NCI-H2107 treated with DMSO at 0.1 percent for 48 hours (cell line): Measurements from ENCODE around the gene CRMP1.

Experiments
- DNase-seq: peaks from one replicate; lab custom pipeline; 2025; ENCODE audit not compliant: unreplicated experiment; lab: John Stamatoyannopoulos, UW

CRMP1 gene

DNA sequence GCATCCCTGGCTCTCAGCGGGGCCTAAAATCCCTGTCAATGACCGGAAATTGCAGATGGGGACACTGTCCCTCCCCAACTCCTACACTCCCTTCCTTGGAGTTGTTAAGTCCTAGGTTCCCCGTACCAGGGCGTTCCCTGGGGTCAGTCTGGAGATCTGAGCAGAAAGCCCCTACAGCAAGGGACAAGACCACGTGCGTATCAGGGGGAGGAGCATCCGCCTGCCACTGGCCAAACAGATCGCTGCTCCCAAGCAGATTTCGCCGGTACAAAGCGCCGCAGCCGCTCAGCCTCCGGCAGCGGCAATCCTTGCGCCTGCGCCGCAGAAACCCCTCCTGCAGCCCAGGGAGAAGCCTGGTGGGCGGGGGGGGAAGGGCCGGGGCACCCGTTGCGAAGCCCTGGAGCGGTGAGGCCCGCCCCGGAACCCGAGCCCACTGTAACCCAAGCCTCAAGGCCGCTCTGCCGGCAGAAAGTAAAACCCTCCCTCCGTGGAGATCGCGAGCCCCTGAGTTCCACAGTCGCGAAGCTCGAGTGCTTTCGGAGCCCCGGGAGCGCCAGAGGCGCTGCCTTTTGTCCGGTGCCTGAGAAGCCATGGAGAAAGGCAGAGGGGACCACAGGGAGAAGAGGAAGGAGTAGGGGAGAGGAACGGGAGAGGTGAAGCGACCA is 2.7 kb downstream of the CRMP1 start:
- DNase-seq: peak; percentile 35

DNA sequence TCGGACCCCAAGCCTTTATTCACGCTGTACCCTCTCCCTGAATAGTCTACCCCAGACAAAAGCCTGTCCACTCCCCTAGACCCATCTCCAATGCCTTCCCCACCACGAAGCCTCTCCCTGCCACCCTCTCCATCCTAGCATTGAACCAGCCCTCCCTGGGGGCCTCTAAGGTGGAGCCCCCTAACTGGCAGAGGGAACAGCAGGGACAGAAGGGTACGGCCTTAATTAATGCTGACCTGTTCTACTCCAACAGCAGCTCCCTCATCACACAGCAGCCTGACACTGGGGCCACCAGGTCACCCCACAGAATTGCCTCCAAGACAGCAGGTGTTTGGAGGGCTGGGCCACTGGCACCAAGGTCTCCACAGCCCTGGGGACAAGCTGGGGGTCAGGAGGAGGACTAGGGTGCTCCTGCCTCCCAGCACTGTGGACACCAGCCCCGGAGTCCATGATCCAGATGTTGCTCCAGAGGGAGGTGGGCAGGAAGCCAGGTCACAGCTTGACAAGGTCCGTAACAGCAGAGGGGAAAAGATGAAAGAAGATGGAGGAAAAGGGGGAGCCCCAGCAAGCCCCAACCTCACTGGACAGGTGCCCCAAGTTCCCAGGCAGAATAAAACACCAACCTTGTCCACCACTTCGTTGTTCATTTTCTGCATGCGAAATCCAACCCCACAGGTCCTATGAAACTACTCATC is 3.7 kb downstream of the CRMP1 start:
- DNase-seq: no peak

DNA sequence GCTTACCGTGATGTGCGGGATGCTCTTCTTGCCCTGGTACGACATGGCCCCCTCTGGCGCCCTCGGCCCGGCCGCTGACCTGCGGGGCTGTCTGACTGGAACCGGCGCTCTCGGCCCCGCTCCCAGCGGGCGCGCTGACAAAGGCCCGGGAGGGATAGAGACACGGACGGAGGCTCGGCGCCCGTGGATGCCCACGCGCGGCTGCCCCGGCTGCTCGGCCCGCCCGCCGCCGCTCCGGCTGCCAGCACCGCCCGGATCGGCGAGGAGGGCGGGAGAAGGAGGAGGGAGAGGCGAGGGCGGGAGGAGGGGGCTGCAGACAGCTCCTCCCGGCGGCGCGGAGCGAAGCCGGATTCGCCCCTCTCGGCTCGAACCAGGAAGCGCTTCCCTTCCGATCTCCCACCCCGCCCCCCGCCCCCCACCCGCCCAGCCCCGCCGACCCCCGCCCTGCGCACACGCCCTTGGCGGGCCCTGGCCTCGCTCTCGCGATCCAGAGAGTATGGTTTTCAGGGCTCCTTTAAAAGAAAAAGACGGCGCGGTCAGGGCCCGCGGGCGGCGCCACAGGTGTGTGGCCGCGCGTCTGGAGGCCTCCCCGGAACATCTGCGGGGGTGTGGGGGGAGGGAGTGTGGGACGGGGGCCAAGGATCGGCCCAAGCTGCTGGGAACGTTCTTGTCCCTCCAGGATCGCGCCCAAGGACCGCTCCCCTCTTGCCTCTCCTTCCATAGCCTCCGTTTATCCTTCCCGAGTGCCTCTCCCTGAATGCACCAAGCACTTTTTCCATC is 4.5 kb downstream of the CRMP1 start:
- DNase-seq: no peak

DNA sequence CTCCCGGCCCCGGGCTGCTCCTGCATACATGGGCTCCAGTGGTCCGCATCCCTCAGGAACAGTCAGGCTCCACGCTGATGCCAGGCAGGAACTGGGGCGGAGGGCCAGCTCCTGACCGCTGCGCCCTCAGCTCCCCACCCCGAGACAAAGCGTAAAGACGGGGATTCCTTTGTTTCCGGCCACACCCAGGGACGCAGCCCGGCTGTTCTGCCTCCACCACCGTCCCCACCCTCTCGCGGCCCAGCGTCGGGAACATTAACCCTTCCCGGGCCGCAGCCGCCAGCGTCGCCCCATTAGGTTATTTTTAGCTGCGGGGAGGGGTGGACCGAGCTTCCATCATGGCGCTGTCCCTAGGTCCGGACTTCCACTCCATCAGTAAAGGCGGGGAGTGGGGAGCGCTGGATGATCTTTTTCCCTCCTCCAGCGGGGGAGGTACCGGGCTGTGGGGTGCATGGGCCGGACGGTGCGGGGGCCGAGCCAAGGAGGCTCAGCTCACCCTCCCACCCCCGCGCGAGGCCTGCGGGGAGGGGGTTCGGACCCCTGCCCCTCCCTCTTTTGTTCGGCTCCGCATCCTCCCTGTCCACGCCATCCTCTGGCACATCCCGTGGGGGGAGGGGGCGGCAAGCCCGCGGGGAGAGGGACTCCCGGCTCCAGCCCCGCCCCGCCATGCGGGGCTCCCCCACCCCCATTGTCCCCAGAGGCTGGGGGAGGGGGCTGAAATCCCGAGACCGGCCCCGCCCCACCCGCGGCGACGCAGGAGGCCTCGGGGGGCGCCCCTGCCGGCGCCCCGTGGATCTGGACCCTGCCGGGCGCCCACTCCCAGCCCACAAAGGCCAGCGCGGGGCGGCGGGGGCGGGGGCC is 5.3 kb downstream of the CRMP1 start:
- no peak for DNase-seq

DNA sequence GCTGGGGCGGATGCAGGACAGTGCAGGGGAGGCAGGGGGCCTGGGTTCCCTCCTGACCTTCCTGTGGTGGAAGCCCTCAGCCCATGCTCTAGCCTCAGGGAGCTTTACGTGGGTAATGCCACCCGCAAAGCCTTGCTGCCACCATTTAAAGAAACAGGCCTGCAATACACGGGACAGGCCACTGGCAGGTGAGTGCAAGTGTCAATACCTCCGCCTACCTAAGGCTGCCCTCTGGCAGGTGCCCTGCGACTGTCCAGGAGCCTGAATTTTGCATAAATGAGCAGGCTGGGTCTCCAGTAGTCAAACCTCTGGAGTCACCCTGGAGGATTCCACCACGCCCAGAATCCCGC is 5.9 kb downstream of the CRMP1 start:
- no peak for DNase-seq

DNA sequence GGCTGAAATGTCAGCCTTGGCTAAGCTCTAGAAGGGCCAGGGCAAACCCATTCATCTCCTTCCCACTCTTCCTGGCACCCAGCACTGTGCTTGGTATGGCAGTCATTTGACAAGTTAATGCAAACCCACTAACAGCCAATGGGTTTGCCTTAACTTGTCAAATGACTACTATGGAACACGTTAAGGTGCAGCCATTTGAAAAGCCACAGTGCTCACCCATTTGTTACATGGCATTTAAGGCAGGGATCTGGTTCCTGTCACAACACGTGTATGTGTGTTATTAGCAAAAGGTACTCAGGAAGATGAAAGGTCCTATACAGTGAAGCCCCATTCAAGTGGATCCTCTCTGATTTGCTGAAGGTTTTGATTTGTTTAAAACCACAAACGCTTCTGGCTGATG is 7.2 kb downstream of the CRMP1 start:
- DNase-seq: peak; percentile 17

DNA sequence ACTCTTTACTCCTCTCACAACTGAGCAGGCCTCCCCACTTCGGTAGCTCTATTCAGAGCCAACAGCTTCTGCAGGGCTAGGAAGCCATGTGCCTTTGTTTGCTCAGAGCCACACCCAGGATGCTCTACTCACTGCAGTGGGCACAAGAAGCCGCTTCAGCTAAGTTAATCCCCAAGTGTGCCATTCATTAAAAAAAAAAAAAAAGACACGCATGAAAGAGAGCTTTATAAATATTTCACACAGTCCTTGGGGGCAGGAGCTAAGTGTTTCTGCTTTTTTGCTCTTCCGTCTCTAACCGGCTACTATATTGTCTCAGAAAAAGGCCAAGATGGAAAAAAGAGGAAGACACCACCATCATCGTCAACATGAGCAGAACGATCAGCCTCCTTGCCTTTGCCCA is 8.1 kb downstream of the CRMP1 start:
- no peak for DNase-seq

DNA sequence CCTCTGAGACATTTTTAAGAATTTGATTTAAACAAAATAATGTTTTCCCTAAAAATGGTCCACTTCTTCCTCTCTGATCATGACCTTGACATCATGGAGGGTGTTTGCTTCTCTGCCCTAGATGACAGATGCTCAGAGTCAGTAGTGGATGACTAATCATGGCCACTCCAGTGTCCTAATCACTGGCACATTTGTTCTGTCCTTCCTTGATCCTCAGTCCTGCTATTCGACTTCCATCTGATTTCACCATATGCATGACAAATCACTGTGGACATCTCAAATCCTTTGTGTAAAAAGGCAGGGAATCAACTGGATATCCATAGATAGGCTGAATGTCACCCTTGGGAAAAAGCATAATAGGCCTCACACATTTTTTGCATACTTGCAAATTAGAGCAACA is 9.0 kb downstream of the CRMP1 start:
- DNase-seq: no peak

DNA sequence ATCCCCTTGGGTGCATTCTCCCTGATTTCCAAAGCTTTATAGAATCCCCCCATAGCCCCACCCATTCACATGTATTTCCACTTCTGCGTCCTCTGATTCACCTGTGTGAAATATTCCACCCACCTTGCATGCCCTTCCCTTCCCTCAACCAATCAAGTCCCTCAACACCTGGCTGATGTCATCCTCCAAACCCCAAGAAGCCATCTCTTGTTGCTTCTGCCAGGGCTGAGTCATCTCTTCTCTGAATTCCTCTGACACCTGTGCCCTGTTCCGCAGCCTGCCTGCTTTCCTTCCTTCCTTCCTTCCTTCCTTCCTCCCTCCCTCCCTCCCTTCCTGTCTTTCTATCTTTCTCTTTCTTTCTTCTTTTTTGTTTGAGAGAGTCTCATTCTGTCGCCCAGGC is 9.9 kb downstream of the CRMP1 start:
- DNase-seq: no peak

DNA sequence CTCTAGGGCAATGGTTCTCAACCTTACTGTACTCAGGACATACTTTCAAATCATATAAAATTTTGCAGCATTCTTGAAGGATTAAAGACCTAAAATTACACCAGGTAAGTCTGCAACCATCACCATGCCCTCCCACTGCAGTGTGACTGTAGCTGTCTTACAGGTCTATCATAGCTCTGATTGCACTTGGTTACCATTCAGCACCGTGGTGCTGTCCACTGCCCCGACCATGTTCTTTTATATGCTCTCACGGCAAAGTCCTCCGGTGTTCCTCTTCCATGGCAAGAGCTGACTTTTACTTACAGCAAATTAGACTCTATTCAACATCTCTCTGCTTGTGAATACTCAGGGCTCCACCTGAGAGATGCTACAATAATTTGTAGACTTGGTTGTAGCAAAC is 11.5 kb downstream of the CRMP1 start:
- DNase-seq: no peak

DNA sequence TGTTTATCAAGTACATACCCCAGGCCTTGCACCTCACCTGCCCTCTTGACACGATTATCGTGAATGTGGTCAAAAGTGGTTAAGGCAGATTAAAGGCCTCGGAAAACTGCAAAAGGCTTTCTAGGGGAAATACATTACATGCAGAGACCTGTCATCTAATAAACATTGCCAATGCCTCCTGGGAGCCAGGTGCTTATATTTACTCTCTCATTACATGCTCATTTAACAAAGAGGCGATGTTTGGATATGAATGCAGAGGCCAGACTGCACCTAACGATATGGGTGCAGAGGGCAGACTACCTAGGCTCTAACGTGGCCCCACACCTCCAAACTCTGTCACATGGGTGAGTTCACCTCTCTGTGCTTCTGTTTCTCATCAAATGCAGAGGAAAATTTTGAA is 14.5 kb downstream of the CRMP1 start:
- no peak for DNase-seq

DNA sequence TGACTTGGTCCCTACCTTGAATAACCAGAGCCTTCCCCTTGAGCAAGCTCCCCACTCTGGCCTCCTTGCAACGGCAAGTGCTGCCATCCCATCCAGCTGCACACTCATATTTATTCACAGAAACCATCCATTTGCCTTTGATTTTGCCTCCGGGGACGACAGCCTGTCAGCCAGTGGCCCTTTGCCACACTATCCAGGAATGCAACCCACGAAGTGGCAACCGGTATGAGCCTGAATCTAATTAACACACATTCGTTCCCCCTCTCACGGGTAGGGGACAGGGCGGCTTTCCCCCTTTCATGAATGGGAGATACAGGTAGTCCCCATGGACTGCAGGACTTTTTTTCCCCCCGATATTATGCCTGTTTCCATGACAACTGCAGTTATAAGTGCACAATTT is 15.5 kb downstream of the CRMP1 start:
- no peak for DNase-seq

DNA sequence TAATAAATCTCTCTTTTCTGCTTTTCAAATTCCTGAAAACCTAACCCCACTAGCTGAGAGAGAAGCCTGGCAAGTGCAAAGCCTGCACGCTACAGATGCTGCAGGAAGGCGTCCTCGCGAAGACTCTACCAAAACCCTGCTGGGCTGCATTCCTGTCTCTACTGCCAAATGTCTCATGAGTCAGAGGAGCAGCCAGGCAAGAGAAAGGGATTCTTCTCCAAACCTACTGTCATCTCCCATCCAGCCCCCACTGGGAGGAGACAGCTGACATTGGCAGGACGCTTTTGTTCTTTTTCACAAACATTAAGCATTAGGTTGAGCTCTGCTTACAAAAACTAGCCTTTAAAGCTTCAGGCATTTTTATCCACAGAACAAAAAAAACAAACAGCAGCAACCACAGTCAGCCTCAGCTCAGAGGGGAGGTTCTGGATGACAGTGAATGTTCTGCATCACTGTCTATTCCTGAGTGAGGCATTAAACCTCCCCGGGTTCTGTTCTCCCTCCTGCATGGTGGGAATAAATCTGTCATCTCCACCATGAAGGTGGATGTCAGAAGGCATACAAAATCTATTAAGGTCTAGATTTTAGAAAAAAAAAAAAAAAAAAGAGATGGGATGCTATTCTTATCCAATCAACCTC is 18.0 kb downstream of the CRMP1 start:
- DNase-seq: no peak

DNA sequence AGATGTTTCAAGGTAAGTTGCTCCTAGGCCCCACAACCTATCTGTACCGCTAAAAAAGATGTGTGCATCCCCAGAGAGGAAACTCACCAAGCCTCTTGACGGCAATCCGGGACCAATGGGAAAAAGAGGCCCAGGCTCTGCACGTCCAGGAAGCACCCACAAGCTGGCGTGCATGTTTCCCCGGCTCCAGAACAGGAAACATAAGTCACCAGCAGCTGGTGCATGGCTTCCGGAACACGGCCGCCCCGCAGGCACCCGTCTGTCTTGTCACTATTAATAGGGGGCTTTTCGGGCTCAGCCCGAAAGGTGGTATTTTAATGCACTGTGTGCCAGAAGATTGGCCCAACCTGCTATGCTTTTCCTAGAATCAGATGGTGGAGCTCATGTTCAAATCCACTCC is 22.2 kb downstream of the CRMP1 start:
- no peak for DNase-seq

DNA sequence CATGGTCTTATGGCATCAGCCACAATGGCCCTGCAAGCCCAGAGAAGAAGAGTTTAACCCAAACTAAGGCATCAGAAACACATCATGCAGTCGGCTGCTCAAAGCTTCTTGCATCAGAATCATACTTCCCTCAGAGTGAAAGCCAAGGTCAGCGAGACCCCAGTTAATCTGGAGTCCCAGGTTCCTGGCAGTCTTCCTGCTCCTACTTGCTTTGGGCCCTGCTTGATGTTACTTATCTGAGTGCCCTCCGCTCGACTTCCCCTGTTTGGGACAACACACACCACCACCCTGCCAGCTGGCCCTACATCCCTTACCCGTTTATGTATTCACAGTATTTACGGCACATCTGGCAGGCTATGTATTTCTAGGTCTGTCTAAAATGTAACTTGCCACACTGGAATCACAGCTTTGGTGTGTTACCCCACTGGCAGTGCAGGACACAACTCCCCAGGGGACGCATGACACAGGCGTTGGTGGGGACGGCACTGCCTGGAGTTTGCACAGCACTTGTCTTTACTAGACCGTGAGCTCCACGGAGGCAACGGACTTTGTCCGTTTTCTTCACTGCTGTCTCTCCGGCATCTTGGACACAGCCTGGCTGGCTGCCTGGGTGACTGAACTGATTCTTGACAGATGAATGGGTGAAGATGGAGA is 22.8 kb downstream of the CRMP1 start:
- DNase-seq: no peak

DNA sequence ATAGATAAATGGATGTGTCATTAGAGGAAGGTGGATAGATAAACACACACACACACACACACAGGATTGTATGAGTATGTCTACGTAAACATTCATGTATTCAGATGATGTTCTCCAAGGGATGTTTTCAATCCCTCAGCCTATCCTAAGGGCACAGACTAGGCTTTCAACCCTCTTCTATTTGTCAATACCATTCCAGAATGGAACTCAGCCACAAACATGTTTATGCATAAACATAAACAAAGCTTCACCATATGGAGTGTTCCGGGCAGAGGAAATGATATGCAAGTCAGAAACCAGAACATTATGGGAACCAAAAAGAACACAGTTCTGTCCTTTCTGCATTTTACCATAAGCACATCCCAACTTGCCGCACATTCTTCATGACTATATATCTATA is 25.0 kb downstream of the CRMP1 start:
- DNase-seq: no peak

DNA sequence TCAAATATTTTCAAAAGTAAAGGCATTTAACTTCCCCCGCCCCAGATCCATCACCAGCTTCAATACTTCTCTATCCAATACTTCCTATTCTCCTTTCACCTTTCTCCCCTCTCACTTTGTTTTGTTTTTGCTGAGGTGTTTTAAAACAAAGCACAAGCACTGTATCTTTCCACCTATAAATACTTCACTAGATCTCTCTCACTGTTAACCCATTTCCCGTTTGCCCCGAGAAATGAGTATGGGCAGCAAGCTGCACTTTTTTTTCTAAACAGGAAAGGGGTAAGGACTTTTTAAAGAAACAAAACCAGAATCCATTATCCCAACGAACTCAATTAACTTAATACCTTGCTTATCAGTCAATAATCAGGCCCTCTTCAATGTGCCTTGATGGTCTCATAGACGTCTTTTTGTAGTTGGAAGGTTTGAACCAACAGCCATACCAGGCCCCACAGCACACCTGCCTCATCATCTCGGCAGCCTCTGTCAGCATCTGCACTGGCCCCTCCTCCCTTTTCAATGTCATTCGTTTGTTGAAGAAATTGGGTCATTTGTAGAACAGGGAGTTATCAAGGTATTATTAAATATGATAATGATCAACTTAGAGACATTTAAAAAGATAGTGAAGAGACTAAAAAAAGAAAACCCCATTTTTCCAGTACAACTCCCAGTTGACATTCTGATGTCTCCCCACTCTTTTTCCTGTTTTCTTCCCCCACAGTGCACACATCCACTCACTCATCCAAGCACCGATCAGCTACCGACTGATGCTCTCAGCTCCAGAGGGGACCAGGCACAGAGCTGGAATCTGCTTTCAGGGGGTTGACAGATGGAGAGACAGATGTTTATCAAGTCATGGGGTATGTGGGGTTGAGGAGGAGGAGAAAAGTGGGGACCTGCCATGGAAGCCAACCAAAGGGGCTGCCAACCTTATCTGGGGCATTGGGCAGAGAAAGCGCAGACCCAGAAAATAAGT is 25.8 kb downstream of the CRMP1 start:
- DNase-seq: no peak

DNA sequence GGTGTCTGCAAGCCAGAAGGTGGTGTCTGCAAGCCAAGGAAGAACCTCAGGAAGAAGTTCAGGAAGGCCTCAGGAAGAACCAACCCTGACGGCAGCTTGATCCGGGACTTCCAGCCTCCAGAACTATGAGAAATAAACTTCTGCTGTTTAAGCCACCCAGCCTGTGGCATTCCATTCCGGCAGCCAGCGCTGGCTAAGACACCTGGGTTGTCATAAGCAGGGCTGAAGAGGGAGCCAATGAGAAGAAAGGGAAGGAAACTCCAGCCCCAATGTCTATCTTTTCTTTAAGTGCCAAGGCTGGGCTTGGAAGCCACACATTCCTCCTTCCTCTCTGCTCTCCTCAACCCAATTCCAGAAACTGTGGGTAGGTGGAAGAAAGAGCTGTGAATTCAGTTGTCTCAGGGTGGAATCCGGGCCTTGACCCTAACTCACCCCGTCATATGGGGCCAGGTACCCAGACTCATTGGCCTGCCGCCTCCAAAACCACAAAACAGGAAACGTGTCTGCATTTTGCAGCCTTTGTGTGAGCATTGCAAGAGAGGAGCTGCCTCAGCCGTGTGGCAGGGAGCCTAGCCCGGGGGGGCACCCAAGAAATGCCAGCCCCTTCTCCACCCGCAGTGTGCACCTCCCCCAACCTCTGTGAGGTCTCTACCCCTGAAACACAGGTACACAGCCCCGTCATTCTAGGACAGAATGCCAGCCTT is 26.8 kb downstream of the CRMP1 start:
- no peak for DNase-seq
